Aorta (tissue), 5 donors: Measurements from ENCODE around the gene NCOA7. TPM values are rescaled to one million over a fixed set of nuclear protein-coding genes. Genes with fewer than 3 reads are reported as not detected.

Source experiments
- ATAC-seq: fragments of 200-7000 bp; cut with Tn5 transposase; one replicate; pipeline ENCODE4 v1.9.1; 2022; ENCODE audit warnings: moderate library complexity; ENCODE audit not compliant: low FRiP score
- DNase-seq, 2 donors: peaks; one replicate each; pipeline ENCODE4 v3.0.0-alpha.2; 2020
- H3K27ac ChIP-seq, 2 donors: one replicate each; pipeline ENCODE4 v1.5.1; 2013; ENCODE audit warnings: low read length in 2 of 2, mild to moderate bottlenecking in 2 of 2, moderate library complexity in 2 of 2, control low read depth in 1 of 2, inconsistent platforms in 1 of 2, low read depth in 1 of 2
- H3K27me3 ChIP-seq, 2 donors: one replicate each; pipeline ENCODE4 v1.6.1; 2013; ENCODE audit warnings: control low read depth in 1 of 2, low read length in 1 of 2, mild to moderate bottlenecking in 1 of 2, moderate library complexity in 1 of 2; ENCODE audit not compliant: insufficient read depth in 2 of 2, control insufficient read depth in 1 of 2
- H3K36me3 ChIP-seq, 2 donors: one replicate each; pipeline ENCODE4 v1.6.1; 2013; ENCODE audit warnings: control low read depth in 1 of 2, low read length in 1 of 2, mild to moderate bottlenecking in 1 of 2; ENCODE audit not compliant: insufficient read depth in 2 of 2, control insufficient read depth in 1 of 2
- H3K4me1 ChIP-seq, 2 donors: one replicate each; pipeline ENCODE4 v1.6.1; 2013; ENCODE audit warnings: low read length in 2 of 2, control low read depth in 1 of 2, mild to moderate bottlenecking in 1 of 2, moderate library complexity in 1 of 2; ENCODE audit not compliant: insufficient read depth in 2 of 2, control insufficient read depth in 1 of 2
- H3K4me3 ChIP-seq, 2 donors: one replicate each; pipeline ENCODE4 v1.5.1; 2013; ENCODE audit warnings: low read length in 2 of 2, control low read depth in 1 of 2, mild to moderate bottlenecking in 1 of 2
- H3K9me3 ChIP-seq: one replicate; pipeline ENCODE4 v1.6.1; 2013; ENCODE audit warnings: mild to moderate bottlenecking, low read length; ENCODE audit not compliant: control insufficient read depth
- WGBS, 2 donors: extraction: QIAGEN DNeasy Blood & Tissue Kit; methylation state at CpG; one replicate each; pipeline ENCODE4 v1.1.7; 2013; 5-methylcytosine and 5-hydroxymethylcytosine counted together
- intact Hi-C, 2 donors: fragments of 100-400 bp; cut with DNase I; formaldehyde crosslinking; loops; one replicate each; pipeline versions ENCODE4 v1.14.2 to v1.15.0; 2022
- polyA plus RNA-seq, 2 donors: library from polyadenylated mRNA; stranded (reverse); fragments of 200-250 nt; gene quantifications; one replicate each; pipeline ENCODE4 v1.2.3, GENCODE V29; 2013
- total RNA-seq, 2 donors: library from RNA; stranded (reverse); fragmentation: NEBNext Ultra II Directional; extraction: Animal tissue kit (Norgen Biotek cat#: 25700); gene quantifications; one replicate each; pipeline ENCODE4 v1.2.1, GENCODE V29; 2021
- donor health status: healthy with polysubstance abuse.
- donor health status: Bipolar disorder and iron deficiency.
- donor health status: DM: no; HTN: no; CAD: no.
- donor health status: DM: no; HTN: no; CAD: no.
- donor health status: DM: yes; HTN: yes; CAD: no.

Gene NCOA7
- total and polyA plus RNA-seq, 4 donors: 12.3 to 82.1 (median 40.3) TPM

- WGBS, 2 donors: 77 to 93% methylated on average over 2 of the region's 2 CpGs
- ATAC-seq (no peak), DNase-seq (no peak)
Measured at GRCh38 chr6:125868252-125868651, 77.5 kb downstream of the NCOA7 start.

GRCh38 chr6:125868678-125869395, 78.1 kb downstream of the NCOA7 start:
- H3K36me3 ChIP-seq: no peaks in the 10 kb centered on the region
- intact Hi-C loops: no loop called here
- no peak overlapping the region for H3K27ac ChIP-seq
- H3K4me3 ChIP-seq: no peak overlapping the region
- no peak for ATAC-seq
- WGBS, 2 donors: 35 to 44% methylated on average over 5 of the region's 5 CpGs
- no peaks in the 10 kb centered on the region for H3K27me3 ChIP-seq
- no peaks in the 10 kb centered on the region for H3K9me3 ChIP-seq
- DNase-seq: no peak
- peaks cover 0 to 2% of the 10 kb centered on the region in 2 donors for H3K4me1 ChIP-seq

More at GRCh38 chr6:125868252-125868651, 77.5 kb downstream of the NCOA7 start:
- Histone ChIP-seq H3K4me1 (peaks cover 0 to 2% of the 10 kb centered on the region in 2 donors), H3K36me3 (no peaks in the 10 kb centered on the region), H3K27ac (no peak overlapping the region), H3K9me3 (no peaks in the 10 kb centered on the region), H3K27me3 (no peaks in the 10 kb centered on the region), H3K4me3 (no peak overlapping the region)
- intact Hi-C loops: no loop called here

- H3K4me3 ChIP-seq: no peak overlapping the region
- no peak for ATAC-seq
- intact Hi-C loops: no loop called here
- H3K27me3 ChIP-seq: no peaks in the 10 kb centered on the region
- H3K27ac ChIP-seq: no peak overlapping the region
- H3K9me3 ChIP-seq: no peaks in the 10 kb centered on the region
- WGBS, 2 donors: 67 to 71% methylated on average over 6 of the region's 6 CpGs
- no peak for DNase-seq
- no peaks in the 10 kb centered on the region for H3K36me3 ChIP-seq
- H3K4me1 ChIP-seq: peaks cover 0 to 2% of the 10 kb centered on the region in 2 donors
Measured at GRCh38 chr6:125869427-125869826, 78.7 kb downstream of the NCOA7 start.

- ATAC-seq (no peak), DNase-seq (no peak)
- intact Hi-C loops: no loop called here
Measured at GRCh38 chr6:125871365-125871764, 80.6 kb downstream of the NCOA7 start.

GRCh38 chr6:125872259-125872921, 81.6 kb downstream of the NCOA7 start:
- Histone ChIP-seq H3K4me3 (no peak overlapping the region), H3K27ac (no peak overlapping the region), H3K36me3 (peaks cover 0 to 2% of the 10 kb centered on the region in 2 donors), H3K9me3 (no peaks in the 10 kb centered on the region), H3K4me1 (peaks cover 0 to 2% of the 10 kb centered on the region in 2 donors), H3K27me3 (no peaks in the 10 kb centered on the region)
- 71 to 72% methylated on average over 5 of the region's 5 CpGs for WGBS, 2 donors
- ATAC-seq (no peak), DNase-seq (no peak)
- intact Hi-C loops: no loop called here

More at GRCh38 chr6:125871365-125871764, 80.6 kb downstream of the NCOA7 start:
- H3K27ac ChIP-seq: no peak overlapping the region
- no peaks in the 10 kb centered on the region for H3K27me3 ChIP-seq
- H3K36me3 ChIP-seq: peaks cover 0 to 2% of the 10 kb centered on the region in 2 donors
- no peaks in the 10 kb centered on the region for H3K9me3 ChIP-seq
- H3K4me1 ChIP-seq: peaks cover 0 to 2% of the 10 kb centered on the region in 2 donors
- no peak overlapping the region for H3K4me3 ChIP-seq

- Histone ChIP-seq H3K36me3 (peaks cover 3 to 9% of the 10 kb centered on the region in 2 donors), H3K4me1 (no peaks in the 10 kb centered on the region), H3K27me3 (no peaks in the 10 kb centered on the region), H3K4me3 (no peak overlapping the region), H3K9me3 (no peaks in the 10 kb centered on the region), H3K27ac (no peak overlapping the region)
- intact Hi-C loops: no loop called here
- 97 to 98% methylated on average over 4 of the region's 4 CpGs for WGBS, 2 donors
- no peak for ATAC-seq
- DNase-seq: no peak
Measured at GRCh38 chr6:125882243-125882642, 91.5 kb downstream of the NCOA7 start.

- H3K27me3 ChIP-seq: no peaks in the 10 kb centered on the region
- H3K9me3 ChIP-seq: no peaks in the 10 kb centered on the region
- H3K27ac ChIP-seq: no peak overlapping the region
- no peak overlapping the region for H3K4me3 ChIP-seq
- WGBS, 2 donors: 57 to 64% methylated on average over 6 of the region's 6 CpGs
- H3K4me1 ChIP-seq: no peaks in the 10 kb centered on the region
- H3K36me3 ChIP-seq: peaks cover 3 to 11% of the 10 kb centered on the region in 2 donors
- intact Hi-C loops: no loop called here
- no peak for ATAC-seq
- no peak for DNase-seq
Measured at GRCh38 chr6:125884634-125885371, 94.0 kb downstream of the NCOA7 start.

GRCh38 chr6:125886021-125886420, 95.3 kb downstream of the NCOA7 start:
- no peak for ATAC-seq

More at GRCh38 chr6:125886021-125886420, 95.3 kb downstream of the NCOA7 start:
- Histone ChIP-seq H3K4me3 (no peak overlapping the region), H3K27ac (no peak overlapping the region), H3K9me3 (no peaks in the 10 kb centered on the region), H3K4me1 (no peaks in the 10 kb centered on the region), H3K36me3 (peaks cover 3 to 11% of the 10 kb centered on the region in 2 donors), H3K27me3 (no peaks in the 10 kb centered on the region)
- WGBS, 2 donors: 96 to 97% methylated on average over 1 of the region's 1 CpG
- intact Hi-C loops: no loop called here
- DNase-seq: no peak
